Activated naive CD4-positive, alpha-beta T cell treated with anti-CD3 and anti-CD28 coated beads, Interleukin-2, amount 50 U/mL, for 72 hours (primary cell): ENCODE data around the gene RIMS1. TPM values are rescaled to one million over a fixed set of nuclear protein-coding genes. Genes with fewer than 3 reads are reported as not detected.

ENCODE experiments used
- ATAC-seq, 2 donors: fragments of 150-1000 bp; cut with Tn5 transposase; 2 replicates each; pipeline ENCODE4 v1.10.0; 2021; ENCODE audit warnings: mild to moderate bottlenecking in 2 of 2, moderate library complexity in 2 of 2
- DNase-seq, 2 donors: peaks; one replicate each; pipeline ENCODE4 v3.0.0; 2021 to 2022; ENCODE audit warnings: low spot score in 2 of 2
- H3K27ac Mint-ChIP-seq, 2 donors: one replicate each; pipeline ENCODE4 v1.8.0; 2022; ENCODE audit warnings: mild to moderate bottlenecking in 2 of 2, mixed read lengths in 2 of 2
- H3K36me3 Mint-ChIP-seq, 2 donors: one replicate each; pipeline ENCODE4 v1.8.0; 2022; ENCODE audit warnings: mixed read lengths in 2 of 2
- H3K9me3 Mint-ChIP-seq, 2 donors: one replicate each; pipeline ENCODE4 v1.8.0; 2022; ENCODE audit warnings: mixed read lengths in 2 of 2
- total RNA-seq, 2 donors: library from RNA; stranded (reverse); gene quantifications; one replicate each; pipeline ENCODE4 v1.2.3, GENCODE V29; 2022

Gene RIMS1
- total RNA-seq, 2 donors from 2014 or later = not detected

DNA sequence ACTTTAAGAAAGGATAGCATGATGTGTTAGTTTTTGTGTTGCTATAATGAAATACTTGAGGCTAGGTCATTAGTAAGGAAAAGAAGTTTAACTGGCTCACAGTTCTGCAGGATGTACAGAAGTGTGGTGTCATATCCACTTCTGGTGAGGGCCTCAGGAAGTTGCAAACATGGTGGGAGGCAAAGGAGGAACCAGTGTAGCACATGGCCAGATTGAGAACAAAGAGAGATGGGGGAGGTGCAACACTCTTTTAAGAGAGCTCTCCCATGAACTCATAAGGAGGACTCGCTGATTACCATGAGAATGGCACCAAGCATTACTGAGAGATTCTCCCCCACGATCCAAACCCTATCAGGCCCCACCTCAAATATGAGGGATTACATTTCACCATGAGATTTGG is 265.4 kb downstream of the RIMS1 start:
- DNase-seq (no peak), ATAC-seq (no peak)
- no peak overlapping the region for H3K27ac Mint-ChIP-seq

DNA sequence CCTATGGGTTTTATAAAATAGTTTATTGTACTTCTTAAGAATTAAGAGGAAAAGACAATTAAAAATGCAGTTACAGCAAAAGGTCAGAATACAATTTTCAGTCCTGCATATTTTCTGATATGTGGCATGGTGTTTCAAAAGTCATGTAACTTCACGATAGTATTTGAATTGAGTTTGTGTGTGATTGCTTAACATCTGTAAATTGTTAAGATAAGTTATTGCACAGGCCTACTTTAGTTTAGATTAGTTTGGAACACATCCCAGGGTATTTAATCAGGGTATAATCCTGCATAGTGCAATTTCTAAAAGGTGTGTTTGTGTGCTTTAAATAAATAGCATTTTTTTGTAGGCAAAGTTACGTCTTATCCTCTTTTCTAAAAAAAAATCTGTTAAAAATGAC is 289.6 kb downstream of the RIMS1 start:
- no peak overlapping the region for H3K27ac Mint-ChIP-seq
- no peaks in the 10 kb centered on the region for H3K9me3 Mint-ChIP-seq
- ATAC-seq = no peak
- no peak for DNase-seq
- H3K36me3 Mint-ChIP-seq = peaks cover 0 to under 1% of the 10 kb centered on the region in 2 donors

More for the DNA sequence above, 265.4 kb downstream of the RIMS1 start:
- peaks cover 13 to 21% of the 10 kb centered on the region in 2 donors for H3K9me3 Mint-ChIP-seq
- peaks cover 0 to 5% of the 10 kb centered on the region in 2 donors for H3K36me3 Mint-ChIP-seq

DNA sequence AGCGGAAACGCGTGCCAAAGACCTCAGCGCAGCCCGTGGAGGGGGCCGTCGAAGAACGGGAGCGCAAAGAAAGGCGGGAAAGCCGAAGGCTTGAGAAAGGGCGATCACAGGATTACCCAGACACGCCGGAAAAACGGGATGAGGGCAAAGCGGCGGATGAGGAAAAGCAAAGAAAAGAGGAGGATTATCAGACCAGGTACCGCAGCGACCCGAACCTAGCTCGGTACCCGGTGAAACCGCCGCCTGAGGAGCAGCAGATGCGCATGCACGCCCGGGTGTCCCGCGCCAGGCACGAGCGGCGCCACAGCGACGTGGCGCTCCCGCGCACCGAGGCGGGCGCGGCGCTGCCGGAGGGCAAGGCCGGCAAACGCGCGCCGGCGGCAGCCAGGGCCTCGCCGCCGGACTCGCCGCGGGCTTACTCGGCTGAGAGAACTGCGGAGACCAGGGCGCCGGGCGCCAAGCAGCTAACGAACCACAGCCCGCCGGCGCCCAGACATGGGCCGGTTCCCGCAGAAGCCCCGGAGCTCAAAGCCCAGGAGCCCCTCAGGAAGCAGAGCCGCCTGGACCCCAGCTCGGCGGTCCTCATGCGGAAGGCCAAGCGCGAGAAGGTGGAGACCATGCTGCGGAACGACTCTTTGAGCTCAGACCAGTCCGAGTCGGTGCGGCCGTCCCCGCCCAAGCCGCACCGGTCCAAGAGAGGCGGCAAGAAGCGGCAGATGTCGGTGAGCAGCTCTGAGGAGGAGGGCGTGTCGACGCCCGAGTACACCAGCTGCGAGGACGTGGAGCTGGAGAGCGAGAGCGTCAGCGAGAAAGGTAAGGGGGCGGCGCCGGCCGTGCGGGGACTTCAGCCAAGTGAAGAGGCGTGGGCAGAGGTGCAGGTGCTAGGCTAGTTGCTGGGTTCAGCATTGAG is 296.2 kb downstream of the RIMS1 start:
- Mint-ChIP-seq H3K9me3 (no peaks in the 10 kb centered on the region), H3K36me3 (peaks cover 7 to 18% of the 10 kb centered on the region in 2 donors), H3K27ac (no peak overlapping the region)
- ATAC-seq = peak in 1 of 2 donors; percentile 44
- no peak for DNase-seq

DNA sequence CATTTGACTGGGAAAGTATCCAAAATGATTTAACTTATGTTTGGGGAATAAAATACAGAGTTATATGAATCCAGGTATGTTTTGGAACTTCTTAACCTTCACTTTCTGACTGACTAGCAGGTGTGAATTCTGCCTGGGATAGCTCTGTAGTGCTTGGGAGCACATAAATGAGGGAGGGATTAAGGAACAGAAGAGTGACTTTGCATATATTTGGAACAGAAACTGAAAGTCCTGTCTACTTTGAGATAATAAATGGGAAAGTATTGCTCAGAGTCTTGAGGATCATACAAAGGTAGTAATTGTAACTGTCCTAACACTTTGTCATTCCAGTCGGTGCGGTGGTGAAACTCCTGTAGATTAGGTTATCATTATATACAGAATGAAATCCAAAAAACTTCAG is 317.6 kb downstream of the RIMS1 start:
- H3K36me3 Mint-ChIP-seq = no peaks in the 10 kb centered on the region
- H3K27ac Mint-ChIP-seq = no peak overlapping the region
- DNase-seq (no peak), ATAC-seq (no peak)
- H3K9me3 Mint-ChIP-seq = peaks cover 5 to 10% of the 10 kb centered on the region in 2 donors

DNA sequence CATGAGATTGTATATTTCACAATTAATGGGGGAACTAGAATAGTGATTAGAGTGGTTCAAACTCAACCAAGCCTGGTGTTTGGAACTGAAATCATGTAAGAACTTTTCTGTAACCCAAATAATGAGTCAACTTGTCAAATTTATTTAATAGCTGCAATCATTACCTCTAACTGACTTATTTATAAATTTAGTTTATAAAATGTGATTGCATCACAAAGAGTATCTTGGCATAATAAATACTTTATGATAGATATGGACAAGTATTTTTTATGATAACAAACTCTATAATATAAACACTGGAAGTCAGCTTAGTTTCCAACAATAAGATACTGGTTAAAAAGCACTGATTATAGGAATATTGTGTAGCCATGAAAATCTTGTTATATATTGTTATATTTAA is 319.1 kb downstream of the RIMS1 start:
- ATAC-seq (no peak), DNase-seq (no peak)
- H3K9me3 Mint-ChIP-seq = peaks cover 5% of the 10 kb centered on the region in 2 donors
- no peaks in the 10 kb centered on the region for H3K36me3 Mint-ChIP-seq
- H3K27ac Mint-ChIP-seq = no peak overlapping the region

DNA sequence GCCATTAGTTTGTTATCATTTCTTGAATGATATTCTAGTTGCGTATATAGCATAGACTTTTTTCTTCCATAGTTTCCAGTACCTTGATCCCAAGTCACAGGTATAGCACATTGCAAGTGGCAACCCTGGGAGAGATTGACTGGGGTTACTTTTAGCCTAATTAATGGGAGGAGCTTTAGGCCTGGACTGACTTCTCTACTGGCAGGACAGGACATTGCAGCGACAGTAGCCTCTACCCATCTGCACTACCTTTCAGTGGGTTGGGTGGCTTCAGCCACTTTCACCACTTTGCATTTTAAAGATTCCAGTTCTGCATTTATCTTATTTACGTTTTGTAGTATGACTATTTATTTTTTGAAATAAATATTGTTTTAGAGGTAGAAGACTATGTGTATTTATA is 320.3 kb downstream of the RIMS1 start:
- Mint-ChIP-seq H3K36me3 (no peaks in the 10 kb centered on the region), H3K27ac (no peak overlapping the region), H3K9me3 (peaks cover 4 to 5% of the 10 kb centered on the region in 2 donors)
- ATAC-seq (no peak), DNase-seq (no peak)

DNA sequence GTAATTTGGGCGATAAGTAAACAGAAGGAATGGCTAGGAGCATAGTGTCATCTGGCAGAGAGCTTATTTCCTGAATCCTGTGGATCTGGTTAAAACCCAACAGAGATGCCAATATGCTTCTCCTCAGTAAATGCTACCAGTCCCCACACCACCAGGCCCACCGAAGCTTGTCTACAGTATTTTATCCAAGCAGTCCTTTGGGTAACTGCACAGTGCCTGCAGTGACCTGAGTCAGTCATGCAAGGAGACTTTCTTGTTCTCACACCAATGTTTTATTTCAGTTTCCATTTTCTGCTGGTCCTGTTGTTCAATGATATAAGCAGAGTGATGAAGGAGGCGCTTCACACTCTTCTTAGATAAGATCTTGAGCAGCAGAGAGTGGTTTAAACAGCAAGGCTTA is 326.3 kb downstream of the RIMS1 start:
- ATAC-seq = no peak
- Mint-ChIP-seq H3K36me3 (no peaks in the 10 kb centered on the region), H3K9me3 (no peaks in the 10 kb centered on the region), H3K27ac (no peak overlapping the region)
- no peak for DNase-seq

DNA sequence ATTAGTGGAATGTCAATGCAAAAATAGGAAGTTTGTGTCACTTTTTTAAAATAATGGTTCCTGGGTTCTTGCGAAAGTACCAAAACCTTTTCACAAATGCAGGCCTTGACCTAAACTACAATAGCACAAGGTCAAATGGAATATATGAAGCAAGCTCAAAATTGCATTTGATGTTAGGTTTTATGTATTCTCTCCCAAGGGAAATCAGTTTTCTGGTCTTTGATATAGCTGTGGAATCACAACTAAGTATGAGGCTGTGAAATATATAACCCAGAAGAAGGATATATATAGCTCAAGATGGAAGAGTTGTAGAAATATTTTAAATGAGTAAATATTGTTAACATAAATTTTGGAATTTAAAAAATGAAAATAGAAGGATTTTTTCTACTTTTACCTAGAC is 327.3 kb downstream of the RIMS1 start:
- no peak overlapping the region for H3K27ac Mint-ChIP-seq
- no peak for DNase-seq
- H3K36me3 Mint-ChIP-seq = no peaks in the 10 kb centered on the region
- no peak for ATAC-seq
- no peaks in the 10 kb centered on the region for H3K9me3 Mint-ChIP-seq

DNA sequence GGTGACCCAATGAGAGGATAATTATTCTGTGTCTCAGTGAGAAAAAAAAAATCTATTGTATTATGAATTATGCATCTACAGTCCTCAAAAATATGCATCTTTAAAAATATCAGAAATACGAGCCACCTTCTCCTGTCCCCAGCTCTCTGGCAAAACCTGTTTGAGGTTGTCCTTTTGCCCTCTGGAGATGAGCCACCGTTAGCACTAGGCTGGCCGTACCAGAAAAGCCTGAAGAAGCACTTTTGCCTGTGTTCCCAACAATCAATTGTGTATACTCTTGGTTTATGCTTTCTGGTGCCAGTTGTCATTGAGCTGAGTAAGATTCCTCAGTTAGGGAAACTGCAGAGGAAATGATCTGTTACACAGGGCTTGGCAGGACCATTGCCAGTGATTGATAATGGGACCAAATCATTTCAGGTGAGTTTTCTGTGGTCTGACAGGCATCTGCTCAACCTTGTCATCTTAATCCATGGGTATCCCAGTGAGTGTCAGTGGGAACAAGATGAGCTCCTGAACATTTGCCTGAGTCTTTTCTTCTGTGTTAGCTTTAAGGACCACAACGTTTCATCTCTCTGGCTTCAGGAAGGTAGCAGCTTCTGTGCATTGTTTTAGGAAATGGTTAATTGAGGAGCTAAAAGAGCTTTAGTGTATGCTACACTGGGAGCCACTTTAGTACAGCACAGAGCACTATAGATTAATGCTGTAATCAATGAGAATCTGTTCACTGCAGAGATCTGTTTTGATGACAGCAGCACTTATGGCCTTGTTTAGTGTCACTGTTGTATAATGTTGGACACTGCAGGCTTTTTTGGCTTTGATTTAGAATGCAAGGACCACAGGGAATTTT is 330.1 kb downstream of the RIMS1 start:
- DNase-seq = no peak
- Mint-ChIP-seq H3K36me3 (no peaks in the 10 kb centered on the region), H3K27ac (no peak overlapping the region), H3K9me3 (no peaks in the 10 kb centered on the region)
- ATAC-seq = no peak

DNA sequence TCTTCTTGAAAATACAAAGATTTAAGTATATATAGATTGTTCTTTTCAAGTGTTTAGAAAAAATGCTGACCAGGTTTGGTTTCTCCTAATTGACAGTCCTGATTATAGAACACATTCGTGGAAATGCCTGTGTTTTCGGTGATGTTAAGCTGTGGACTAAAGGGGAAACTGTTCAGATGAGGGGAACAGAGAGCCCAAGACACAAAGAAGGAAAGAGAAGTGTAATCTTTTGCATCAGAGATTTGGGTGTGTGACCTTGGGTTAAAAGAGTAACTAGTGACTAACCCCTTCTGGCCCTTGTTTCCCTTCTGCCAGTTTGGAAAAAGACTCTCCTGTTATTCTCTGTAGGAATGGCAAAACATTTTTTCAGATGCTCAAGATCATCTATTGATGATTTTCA is 331.3 kb downstream of the RIMS1 start:
- ATAC-seq (no peak), DNase-seq (no peak)
- Mint-ChIP-seq H3K9me3 (no peaks in the 10 kb centered on the region), H3K27ac (no peak overlapping the region), H3K36me3 (no peaks in the 10 kb centered on the region)

DNA sequence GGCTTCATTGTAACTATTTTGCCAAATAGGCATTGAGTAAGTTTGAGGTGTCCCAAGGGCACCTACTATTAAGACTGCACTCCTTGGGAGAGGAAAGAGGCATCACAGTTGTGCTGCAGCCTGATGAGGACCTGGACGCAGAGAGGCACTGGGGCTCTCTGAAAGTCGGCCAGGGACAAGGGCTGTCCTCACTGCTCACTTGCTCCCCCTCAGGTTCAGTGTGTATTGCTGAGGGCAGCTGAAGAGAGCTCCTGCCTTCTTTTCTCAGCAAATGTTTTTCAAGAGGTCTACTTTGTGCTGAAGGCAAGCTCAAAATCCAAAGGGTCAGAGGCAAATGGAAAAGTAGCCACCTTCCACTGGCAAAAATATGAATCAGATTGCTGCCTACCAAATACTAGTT is 331.8 kb downstream of the RIMS1 start:
- H3K9me3 Mint-ChIP-seq = no peaks in the 10 kb centered on the region
- ATAC-seq (no peak), DNase-seq (no peak)
- no peaks in the 10 kb centered on the region for H3K36me3 Mint-ChIP-seq
- no peak overlapping the region for H3K27ac Mint-ChIP-seq

DNA sequence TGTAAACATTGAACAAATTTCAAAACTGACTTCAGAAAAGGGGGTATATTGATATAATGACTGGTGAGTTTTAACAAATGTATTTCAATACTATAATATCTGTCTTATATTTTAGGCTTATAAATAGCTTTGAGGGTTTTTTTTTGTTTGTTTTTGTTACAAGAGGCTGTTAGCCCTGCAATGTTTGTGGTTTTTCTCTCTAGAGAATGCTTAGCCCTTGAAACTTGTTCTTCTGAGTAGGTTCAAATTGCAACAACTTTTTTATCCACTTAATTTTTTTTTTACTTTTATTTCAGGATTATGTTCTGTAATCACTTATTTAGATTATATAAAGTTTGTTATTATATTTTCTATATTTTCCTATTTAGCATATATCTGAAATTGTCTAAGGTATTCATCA is 333.2 kb downstream of the RIMS1 start:
- ATAC-seq (no peak), DNase-seq (no peak)
- Mint-ChIP-seq H3K9me3 (no peaks in the 10 kb centered on the region), H3K27ac (no peak overlapping the region), H3K36me3 (no peaks in the 10 kb centered on the region)

DNA sequence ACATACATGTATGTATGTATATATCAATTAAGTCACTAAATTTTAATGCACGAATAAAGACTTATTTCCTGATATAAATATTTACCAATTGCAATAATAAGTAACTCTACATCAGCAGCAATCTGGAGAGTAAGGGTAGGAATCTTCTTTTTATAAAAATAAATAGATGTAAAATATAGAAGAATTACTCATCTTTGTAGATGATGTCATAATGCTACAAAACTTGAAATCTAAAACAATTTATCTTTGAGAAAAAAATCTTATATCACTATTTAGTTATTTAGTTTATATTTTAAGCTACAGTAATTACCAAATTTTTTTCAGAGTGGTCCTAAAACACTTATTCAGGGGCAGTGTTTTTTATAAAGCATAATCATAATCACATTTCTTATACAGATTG is 351.7 kb downstream of the RIMS1 start:
- DNase-seq = no peak
- ATAC-seq = no peak
- Mint-ChIP-seq H3K9me3 (no peaks in the 10 kb centered on the region), H3K36me3 (no peaks in the 10 kb centered on the region), H3K27ac (no peak overlapping the region)

DNA sequence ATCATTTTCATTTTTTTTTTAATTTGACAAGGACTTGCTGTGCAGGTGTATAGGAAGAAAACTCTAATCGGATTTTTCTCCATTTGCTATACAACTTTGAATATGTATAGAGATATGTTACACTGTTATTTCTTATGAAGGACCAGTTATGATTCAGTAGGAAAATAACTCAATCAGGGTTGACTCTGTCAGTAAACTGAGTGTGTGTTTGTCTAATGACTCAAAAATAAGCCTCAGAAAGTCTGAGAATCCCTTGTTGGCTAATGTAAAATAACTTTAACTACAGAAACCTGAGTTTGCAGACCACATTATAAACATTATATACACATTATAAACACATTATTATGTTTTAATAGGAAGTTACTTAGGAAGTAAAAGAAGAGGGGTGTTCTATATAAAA is 352.6 kb downstream of the RIMS1 start:
- Mint-ChIP-seq H3K36me3 (no peaks in the 10 kb centered on the region), H3K27ac (no peak overlapping the region)
- ATAC-seq = no peak

DNA sequence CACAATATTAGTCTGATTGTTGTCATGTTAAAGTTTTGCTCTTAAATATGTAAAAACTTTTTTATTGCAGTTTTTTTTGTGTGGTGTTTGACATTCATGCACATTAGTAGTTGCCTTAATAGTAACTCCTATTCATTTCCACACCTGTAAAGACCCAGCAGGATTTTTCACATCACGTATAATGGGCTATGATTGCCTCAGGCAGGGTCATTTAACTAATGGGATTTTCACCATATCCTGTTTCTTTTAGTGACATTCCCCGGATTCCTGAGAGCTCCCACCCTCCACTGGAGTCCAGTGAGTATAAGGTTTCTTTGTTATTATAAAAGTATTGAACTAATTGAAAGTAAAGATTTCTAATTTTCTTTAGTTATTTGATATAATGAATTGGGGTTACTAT is 359.2 kb downstream of the RIMS1 start:
- no peak for DNase-seq
- Mint-ChIP-seq H3K27ac (no peak overlapping the region), H3K36me3 (no peaks in the 10 kb centered on the region)

More for the DNA sequence above, 352.6 kb downstream of the RIMS1 start:
- no peaks in the 10 kb centered on the region for H3K9me3 Mint-ChIP-seq
- DNase-seq = no peak

DNA sequence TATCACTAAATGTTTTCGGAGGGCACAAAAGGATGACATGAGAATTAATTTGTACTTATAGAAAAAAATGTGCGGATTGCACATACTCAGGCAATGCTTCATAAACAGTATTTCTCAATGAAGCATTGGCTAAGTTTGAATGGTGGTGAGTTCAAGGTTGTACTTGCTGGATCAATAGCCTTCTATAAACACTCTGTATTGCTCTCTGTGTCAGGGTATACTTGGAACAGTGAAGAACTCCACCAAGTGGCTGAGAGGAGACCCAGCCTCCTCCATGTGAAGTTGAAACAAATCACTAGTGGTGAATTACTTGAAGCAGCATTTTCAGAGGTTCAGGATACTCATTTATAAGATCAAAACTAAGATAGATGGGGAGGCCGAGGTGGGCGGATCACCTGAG is 360.6 kb downstream of the RIMS1 start:
- H3K27ac Mint-ChIP-seq = no peak overlapping the region
- DNase-seq (no peak), ATAC-seq (no peak)
- H3K36me3 Mint-ChIP-seq = no peaks in the 10 kb centered on the region
- H3K9me3 Mint-ChIP-seq = no peaks in the 10 kb centered on the region

More for the DNA sequence above, 359.2 kb downstream of the RIMS1 start:
- no peak for ATAC-seq
- H3K9me3 Mint-ChIP-seq = no peaks in the 10 kb centered on the region

DNA sequence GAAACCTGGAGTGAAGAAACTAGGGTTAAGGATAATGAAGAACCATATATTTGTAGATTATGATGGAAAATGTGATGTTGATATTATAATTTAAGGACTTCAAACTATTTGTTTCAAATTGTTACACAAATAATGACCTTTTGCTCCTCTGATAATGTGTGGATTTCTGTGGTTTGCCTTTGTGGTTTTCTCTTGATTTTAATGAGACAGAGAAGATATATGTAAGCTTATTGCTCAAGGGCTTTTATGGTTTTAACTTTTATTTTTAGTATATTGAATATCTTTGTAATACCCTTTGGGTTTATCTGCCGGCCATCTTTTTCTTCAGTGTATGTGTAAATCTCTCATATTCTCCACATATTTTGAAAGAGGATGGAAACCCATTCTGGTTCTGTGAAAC is 362.3 kb downstream of the RIMS1 start:
- DNase-seq (no peak), ATAC-seq (no peak)
- Mint-ChIP-seq H3K36me3 (no peaks in the 10 kb centered on the region), H3K27ac (no peak overlapping the region), H3K9me3 (no peaks in the 10 kb centered on the region)
